ENCODE results near the gene ATP11A.

DNA sequence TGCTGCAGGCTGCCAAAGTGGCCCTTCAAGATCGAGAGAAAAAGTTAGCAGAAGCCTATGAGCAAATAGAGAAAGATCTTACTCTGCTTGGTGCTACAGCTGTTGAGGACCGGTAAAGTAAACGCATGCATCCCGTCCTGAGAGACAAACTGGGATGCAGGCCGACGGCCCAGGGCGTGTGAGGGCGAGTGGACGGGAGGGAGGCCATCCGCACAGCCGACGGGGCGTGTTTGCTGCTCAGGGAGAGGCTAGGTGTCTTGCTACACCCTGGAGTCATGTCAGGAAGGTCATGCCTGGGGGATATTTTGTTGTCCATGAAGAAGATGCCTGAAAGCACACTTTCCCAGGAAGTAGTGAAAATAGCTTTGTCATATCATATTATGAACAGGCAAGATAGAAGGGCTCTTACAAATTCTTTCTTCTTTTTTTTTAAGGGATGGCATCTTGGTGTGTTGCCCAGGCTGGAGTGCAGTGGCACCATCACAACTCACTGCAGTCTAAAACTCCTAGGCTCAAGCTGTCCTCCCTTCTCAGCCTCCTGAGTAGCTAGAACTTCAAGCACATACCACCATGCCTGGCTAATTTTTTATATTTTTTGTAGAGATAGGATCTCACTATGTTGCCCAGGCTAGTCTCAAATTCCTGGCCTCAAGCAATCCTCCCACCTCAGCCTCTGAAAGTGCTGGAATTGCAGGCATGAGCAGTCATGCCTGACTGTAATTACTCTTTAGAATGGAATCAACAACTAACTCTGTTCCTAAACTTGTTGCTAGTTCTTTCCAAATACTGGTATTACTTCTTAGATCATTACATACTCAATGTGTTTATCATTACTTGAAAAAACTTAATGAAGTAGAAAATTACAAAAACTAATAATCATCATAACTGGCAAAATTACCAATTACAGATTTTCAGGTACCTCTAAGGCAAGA lies 161.5 kb downstream of the ATP11A start:
- no peak for TF ChIP-seq CTCF (conservative IDR thresholded peaks at IDR 0.05; ENCODE audit: low read depth, low read length)
- no peak for TF ChIP-seq EZH2 (IDR thresholded peaks at IDR 0.05; ENCODE audit: low read length, unreplicated experiment)
- TF ChIP-seq EZH2phosphoT487 (IDR thresholded peaks at IDR 0.05; ENCODE audit: borderline replicate concordance, low read length), result no peak
